Endothelial cell of umbilical vein (primary cell): ENCODE results near the gene ZFP36. TPM values are rescaled to one million over a fixed set of nuclear protein-coding genes. Genes with fewer than 3 reads are reported as not detected.

Experiments used
- BruUV-seq: library from RNA; stranded (reverse); fragments of 400-500 nt; replicated peaks from 2 replicates; lab custom pipeline; 2021; lab: Mats Ljungman, UMichigan
- CTCF ChIA-PET: fragments of 300-600, 350-600 bp; sonication (Branson Sonifier 250); formaldehyde crosslinking; loops from one replicate; lab custom pipeline; 2021; ENCODE audit warnings: antibody characterized with exemption, inconsistent platforms; lab: Charles Lee
- POLR2A ChIA-PET: fragments of 300-600, 350-600 bp; sonication (Branson Sonifier 250); formaldehyde crosslinking; loops from one replicate; lab custom pipeline; 2021; ENCODE audit warnings: antibody characterized with exemption, inconsistent platforms; lab: Charles Lee
- DNase-seq: peaks from one replicate; pipeline ENCODE4 v3.0.0-alpha.2; 2011; ENCODE audit warnings: low read depth, low spot score
- FAIRE-seq: peaks from 2 replicates; lab custom pipeline; 2011; peaks lifted over from hg19 to GRCh38; lab: Jason Lieb, UNC
- H2AFZ ChIP-seq: 2 replicates; pipeline ENCODE4 v1.6.0; 2012; ENCODE audit warnings: low read depth, low read length, control low read depth, inconsistent platforms
- H3K27ac ChIP-seq: 2 replicates; pipeline ENCODE4 v1.5.1; 2011; ENCODE audit warnings: low read depth, mild to moderate bottlenecking, control low read depth, low read length, moderate library complexity; ENCODE audit not compliant: insufficient read depth
- H3K27me3 ChIP-seq, 2 experiments: 2 replicates each; pipeline versions ENCODE4 v1.6.0 to v1.6.1; 2011; ENCODE audit warnings: low read length in 2 of 2, mixed read lengths in 1 of 2; ENCODE audit not compliant: control insufficient read depth in 2 of 2, insufficient read depth in 2 of 2
- H3K36me3 ChIP-seq, 2 experiments: 2 replicates in 1 of 2; 3 replicates in 1 of 2; pipeline ENCODE4 v1.5.1; 2011; ENCODE audit warnings: low read length in 2 of 2, mild to moderate bottlenecking in 1 of 2, moderate library complexity in 1 of 2; ENCODE audit not compliant: control insufficient read depth in 2 of 2, insufficient read depth in 2 of 2; ENCODE audit errors: extremely low read depth in 1 of 2
- H3K4me1 ChIP-seq: 3 replicates; pipeline ENCODE4 v1.5.1; 2011; ENCODE audit warnings: mild to moderate bottlenecking, low read length; ENCODE audit not compliant: control insufficient read depth, insufficient read depth; ENCODE audit errors: extremely low read depth
- H3K4me2 ChIP-seq: 2 replicates; pipeline ENCODE4 v1.6.1; 2011; ENCODE audit warnings: low read length, control low read depth, mixed read lengths; ENCODE audit not compliant: insufficient read depth
- H3K4me3 ChIP-seq, 3 experiments: fragments of 200-600 bp in 1 of 3; sonication (generic), shearing (Covaris generic) in 1 of 3; replicated peaks in 1 of 3; 2 replicates each; pipeline ENCODE4 v1.5.1; 2011 to 2016; ENCODE audit warnings: control low read depth in 3 of 3, low read length in 3 of 3, mild to moderate bottlenecking in 2 of 3, inconsistent platforms in 1 of 3, low read depth in 1 of 3, moderate library complexity in 1 of 3; ENCODE audit not compliant: insufficient read depth in 1 of 3
- H3K79me2 ChIP-seq: 2 replicates; pipeline ENCODE4 v1.6.0; 2012; ENCODE audit warnings: low read length, inconsistent platforms; ENCODE audit not compliant: control insufficient read depth, insufficient read depth
- H3K9ac ChIP-seq: replicated peaks from 2 replicates; pipeline ENCODE3; 2011; ENCODE audit warnings: low read length, control low read depth; ENCODE audit not compliant: insufficient read depth; ENCODE audit errors: extremely low read depth
- H3K9me1 ChIP-seq: replicated peaks from 3 replicates; pipeline ENCODE4 v1.6.0; 2011; ENCODE audit warnings: mild to moderate bottlenecking, low read length; ENCODE audit not compliant: control insufficient read depth, insufficient read depth; ENCODE audit errors: extremely low read depth
- H3K9me3 ChIP-seq: replicated peaks from 2 replicates; pipeline ENCODE4 v1.5.1; 2012; ENCODE audit warnings: low read length, inconsistent platforms; ENCODE audit not compliant: control insufficient read depth, insufficient read depth
- H4K20me1 ChIP-seq: replicated peaks from 2 replicates; pipeline ENCODE3; 2011; ENCODE audit warnings: mild to moderate bottlenecking, low read length; ENCODE audit not compliant: control insufficient read depth, insufficient read depth; ENCODE audit errors: extremely low read depth
- EZH2 ChIP-seq: IDR thresholded peaks from 2 replicates; pipeline ENCODE4 v1.6.1; 2012; ENCODE audit warnings: borderline replicate concordance, low read depth, mild to moderate bottlenecking, moderate library complexity, low read length, inconsistent platforms; ENCODE audit not compliant: severe bottlenecking
- FOS ChIP-seq: IDR thresholded peaks from 2 replicates; pipeline ENCODE4 v1.6.1; 2011; ENCODE audit warnings: mild to moderate bottlenecking, low read length, moderate library complexity, borderline replicate concordance; ENCODE audit not compliant: insufficient read depth
- GATA2 ChIP-seq: IDR thresholded peaks from 2 replicates; pipeline ENCODE4 v1.7.0; 2011; ENCODE audit warnings: low read depth, mild to moderate bottlenecking, moderate library complexity, mixed read lengths, low read length; ENCODE audit not compliant: insufficient read length, insufficient read depth
- JUN ChIP-seq: IDR thresholded peaks from 2 replicates; pipeline ENCODE4 v1.6.1; 2011; ENCODE audit warnings: borderline replicate concordance, low read depth; ENCODE audit not compliant: insufficient read length, insufficient read depth
- MYC ChIP-seq: IDR thresholded peaks from one replicate; pipeline ENCODE4 v1.6.1; 2011; ENCODE audit warnings: mild to moderate bottlenecking, low read depth, low read length
- POLR2A ChIP-seq: IDR thresholded peaks from 2 replicates; pipeline ENCODE4 v1.6.1; 2012; ENCODE audit warnings: low read depth, mild to moderate bottlenecking, control low read depth, low read length
- POLR2AphosphoS5 ChIP-seq: IDR thresholded peaks from 2 replicates; pipeline ENCODE4 v1.6.1; 2012; ENCODE audit warnings: low read depth, mild to moderate bottlenecking, control low read depth, low read length, moderate library complexity; ENCODE audit not compliant: insufficient read depth
- dilution Hi-C: fragments of 300-500 bp; cut with MboI; formaldehyde crosslinking; loops from one replicate; pipeline ENCODE4 v1.15.0; 2019; ENCODE audit warnings: low sequenced_read_pairs; ENCODE audit not compliant: extremely low pct_ligation_motif_present
- intact Hi-C: fragments of 100-400 bp; cut with micrococcal nuclease; formaldehyde crosslinking; loops from one replicate; pipeline ENCODE4 v1.10.0; 2022
- polyA plus RNA-seq, 4 experiments: library from polyadenylated mRNA; depleted of rRNA in 3 of 4; stranded (reverse) in 3 of 4; unstranded in 1 of 4; fragments of >200 nt; gene quantifications; 2 replicates each; pipeline versions ENCODE4 v1.2.1 to v1.2.3, GENCODE V29; 2011 to 2012; ENCODE audit warnings: missing spikeins in 1 of 4
- total RNA-seq: library from RNA; stranded (reverse); gene quantifications from 2 replicates; pipeline ENCODE4 v1.2.3, GENCODE V29; 2021
- TF ChIP-seq, protein P1 (sequence below): IDR thresholded peaks from 2 replicates; pipeline ENCODE4 v1.6.1; 2011; ENCODE audit not compliant: insufficient read depth, insufficient read length
- TF ChIP-seq, protein P2 (sequence below), 2 donors: IDR thresholded peaks; 1 replicate in 1 of 2; 2 replicates in 1 of 2; pipeline ENCODE4 v1.5.1; 2011; ENCODE audit warnings: low read length in 2 of 2, mild to moderate bottlenecking in 2 of 2, moderate library complexity in 2 of 2, control low read depth in 1 of 2, inconsistent platforms in 1 of 2, low read depth in 1 of 2; ENCODE audit not compliant: insufficient read depth in 1 of 2; ENCODE audit errors: extremely low read depth in 1 of 2

ZFP36 gene
- total and polyA plus RNA-seq, 2 donors (not counting 3 experiments of a cell fraction or from before 2014, with no cell fraction given): 12.2 to 21.7 TPM

DNA sequence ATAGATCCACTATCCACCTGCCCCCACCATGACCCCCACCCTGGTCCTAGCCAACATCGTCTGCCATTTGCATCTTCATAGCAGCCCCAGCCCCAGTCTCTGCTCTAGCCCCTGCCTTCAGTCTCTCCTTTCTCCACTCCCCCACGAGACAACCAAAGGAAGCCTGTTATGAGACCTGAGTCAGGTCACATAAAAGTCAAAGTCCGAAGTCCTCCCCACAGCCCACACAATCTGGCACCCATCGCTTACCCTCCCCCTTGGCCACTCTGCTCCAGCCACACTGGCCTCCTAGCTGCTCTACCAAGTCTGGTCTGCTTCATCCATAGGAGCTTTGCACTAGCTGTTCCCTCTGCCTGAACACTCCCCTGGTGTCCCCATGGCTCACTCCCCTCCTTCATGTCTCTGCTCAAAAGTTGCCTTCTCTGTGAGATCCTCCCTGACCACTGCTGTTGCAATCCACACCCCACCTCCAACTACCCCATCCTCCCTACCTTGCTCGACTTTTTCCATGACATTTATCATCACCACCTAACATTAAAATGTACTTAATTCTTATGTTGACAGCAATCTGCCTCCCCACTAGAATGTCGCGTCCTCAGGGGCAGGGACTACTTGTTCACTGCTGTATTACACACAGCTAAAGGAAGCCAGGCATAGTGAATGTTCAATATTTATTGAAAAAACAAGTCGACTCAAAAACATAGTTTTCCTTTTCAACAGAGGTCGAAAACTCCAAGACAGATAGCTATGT, 4.6 kb downstream of the ZFP36 start:
- peak overlapping the region in 1 of 3 experiments; percentile 12 for H3K4me3 ChIP-seq
- no peaks in the 10 kb centered on the region for H4K20me1 ChIP-seq
- BruUV-seq: no TSS peak
- TF ChIP-seq POLR2A (no peak), POLR2AphosphoS5 (no peak), EZH2 (no peak), JUN (no peak), MYC (no peak), GATA2 (no peak), FOS (no peak)
- TF ChIP-seq, protein P1, sequence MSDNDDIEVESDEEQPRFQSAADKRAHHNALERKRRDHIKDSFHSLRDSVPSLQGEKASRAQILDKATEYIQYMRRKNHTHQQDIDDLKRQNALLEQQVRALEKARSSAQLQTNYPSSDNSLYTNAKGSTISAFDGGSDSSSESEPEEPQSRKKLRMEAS: no peak
- TF ChIP-seq, protein P2, sequence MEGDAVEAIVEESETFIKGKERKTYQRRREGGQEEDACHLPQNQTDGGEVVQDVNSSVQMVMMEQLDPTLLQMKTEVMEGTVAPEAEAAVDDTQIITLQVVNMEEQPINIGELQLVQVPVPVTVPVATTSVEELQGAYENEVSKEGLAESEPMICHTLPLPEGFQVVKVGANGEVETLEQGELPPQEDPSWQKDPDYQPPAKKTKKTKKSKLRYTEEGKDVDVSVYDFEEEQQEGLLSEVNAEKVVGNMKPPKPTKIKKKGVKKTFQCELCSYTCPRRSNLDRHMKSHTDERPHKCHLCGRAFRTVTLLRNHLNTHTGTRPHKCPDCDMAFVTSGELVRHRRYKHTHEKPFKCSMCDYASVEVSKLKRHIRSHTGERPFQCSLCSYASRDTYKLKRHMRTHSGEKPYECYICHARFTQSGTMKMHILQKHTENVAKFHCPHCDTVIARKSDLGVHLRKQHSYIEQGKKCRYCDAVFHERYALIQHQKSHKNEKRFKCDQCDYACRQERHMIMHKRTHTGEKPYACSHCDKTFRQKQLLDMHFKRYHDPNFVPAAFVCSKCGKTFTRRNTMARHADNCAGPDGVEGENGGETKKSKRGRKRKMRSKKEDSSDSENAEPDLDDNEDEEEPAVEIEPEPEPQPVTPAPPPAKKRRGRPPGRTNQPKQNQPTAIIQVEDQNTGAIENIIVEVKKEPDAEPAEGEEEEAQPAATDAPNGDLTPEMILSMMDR (IDR thresholded peaks at IDR 0.05; ENCODE audit: extremely low read depth in 1 of 2, insufficient read depth in 1 of 2, low read depth in 1 of 2, low read length in 2 of 2): no peak
- H3K27ac ChIP-seq: peak overlapping the region; percentile 51
- H3K9me3 ChIP-seq: no peaks in the 10 kb centered on the region
- ChIA-PET CTCF (interaction anchor here (0.7 to 2.3 kb wide), 12 partner anchors 8 to 360 kb away, joined by 3 to 147 read pairs (median 5); partner anchors contain the start of genes MED29, PAF1, RPS16 and SAMD4B), POLR2A (interaction anchor here (1.0 to 1.9 kb wide), 4 partner anchors 11 to 24 kb away, joined by 3 to 15 read pairs (median 6); partner anchors contain the start of genes MED29, PAF1 and RPS16)
- H3K9ac ChIP-seq: peak overlapping the region; percentile 42
- H3K36me3 ChIP-seq: peaks cover 0 to 2% of the 10 kb centered on the region in 2 experiments
- DNase-seq (no peak), FAIRE-seq (no peak)
- peaks cover 35% of the 10 kb centered on the region for H3K79me2 ChIP-seq
- intact Hi-C loops (loop anchor here (1.0 kb wide), 1 partner anchor 199 kb away; no protein-coding TSS in a partner anchor), dilution Hi-C loops (no loop called here)
- H3K9me1 ChIP-seq: no peaks in the 10 kb centered on the region
- no peak overlapping the region for H2AFZ ChIP-seq
- H3K27me3 ChIP-seq: no peaks in the 10 kb centered on the region
- H3K4me2 ChIP-seq: peak overlapping the region; percentile 53
- peaks cover 40% of the 10 kb centered on the region for H3K4me1 ChIP-seq
